ENCODE results near the gene CHAD.
"Not testable (repeated sequence)": the region's sequence is repeated elsewhere in the genome, so short reads cannot be mapped to it uniquely, and the experiment has no call there.

CHAD gene

GRCh38 chr17:50428831-50429424 is 39.8 kb downstream of the CHAD start:
- Histone ChIP-seq H3K27ac (ENCODE audit: insufficient read depth, low read depth, low read length, poor library complexity, severe bottlenecking) (no peak overlapping the region), H3K4me1 (ENCODE audit: control insufficient read depth, insufficient read depth, low read length) (peaks cover 11% of the 10 kb centered on the region), H3K4me3 (ENCODE audit: insufficient read depth, low read depth, low read length) (no peak overlapping the region), H3K27me3 (ENCODE audit: control insufficient read depth, insufficient read depth, low read length, poor library complexity, severe bottlenecking) (peaks cover 4% of the 10 kb centered on the region), H3K9me3 (ENCODE audit: control insufficient read depth, low read length) (no peaks in the 10 kb centered on the region), H3K36me3 (ENCODE audit: control insufficient read depth, insufficient read depth, low read length) (no peaks in the 10 kb centered on the region)
- 93 to 94% methylated on average over 7 of the region's 7 CpGs for WGBS, 2 experiments

GRCh38 chr17:50428126-50428525 is 40.6 kb downstream of the CHAD start:
- H3K4me3 ChIP-seq (ENCODE audit: insufficient read depth, low read depth, low read length); H3K36me3 ChIP-seq (ENCODE audit: control insufficient read depth, insufficient read depth, low read length); H3K27me3 ChIP-seq (ENCODE audit: control insufficient read depth, insufficient read depth, low read length, poor library complexity, severe bottlenecking); H3K27ac ChIP-seq (ENCODE audit: insufficient read depth, low read depth, low read length, poor library complexity, severe bottlenecking); H3K9me3 ChIP-seq (ENCODE audit: control insufficient read depth, low read length): not testable (repeated sequence)
- WGBS, 2 experiments = 81 to 87% methylated on average over 6 of the region's 6 CpGs
- peaks cover 11% of the 10 kb centered on the region for H3K4me1 ChIP-seq (ENCODE audit: control insufficient read depth, insufficient read depth, low read length)

DNA sequence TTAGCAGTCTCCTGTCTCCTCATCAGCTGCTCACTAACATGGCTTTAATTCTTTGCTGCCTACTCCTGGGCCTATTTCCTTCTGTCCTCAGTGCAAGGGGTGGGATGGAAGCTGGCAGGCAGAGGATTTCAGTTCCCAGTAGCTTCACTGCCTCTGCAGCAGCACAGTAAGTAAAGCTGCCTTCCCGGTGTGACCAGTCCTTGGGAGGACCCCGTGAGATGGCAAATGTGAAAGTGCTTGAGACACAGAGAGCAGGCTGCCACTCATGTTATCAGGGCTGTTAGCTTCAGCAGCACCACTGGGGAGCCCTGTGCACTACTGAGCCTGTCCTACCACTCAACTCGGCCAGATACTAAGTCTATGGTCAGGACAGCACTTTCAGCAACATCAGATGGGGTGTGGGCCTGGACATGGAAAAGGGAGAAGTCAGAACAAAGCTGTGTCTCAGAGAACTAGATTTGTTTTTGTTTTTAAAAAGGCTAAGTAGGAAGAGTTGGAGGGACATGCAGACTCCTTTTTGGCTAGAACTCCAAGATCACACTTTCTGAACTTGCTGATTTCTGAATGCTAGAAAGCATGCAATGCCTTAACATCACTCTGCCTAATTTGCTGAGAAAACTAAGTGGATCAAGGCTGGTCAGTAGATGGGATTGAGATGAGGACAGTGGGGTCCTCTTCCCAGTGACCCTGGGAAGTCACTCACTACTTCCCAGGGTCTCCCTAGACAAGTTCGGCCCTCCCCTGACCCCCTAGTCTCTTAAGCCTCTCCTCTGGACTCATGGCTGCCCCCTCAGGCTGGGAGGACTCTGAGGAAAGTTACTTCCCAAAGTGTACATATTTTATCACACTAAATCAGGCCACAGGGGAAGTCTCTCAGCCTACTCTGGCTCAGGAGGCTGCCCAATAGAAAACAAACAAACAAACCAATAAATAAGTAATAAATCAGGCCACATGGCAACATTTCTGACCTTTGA is 41.6 kb downstream of the CHAD start:
- Histone ChIP-seq H3K4me3 (ENCODE audit: insufficient read depth, low read depth, low read length) (peak overlapping the region; percentile 68), H3K36me3 (ENCODE audit: control insufficient read depth, insufficient read depth, low read length) (no peaks in the 10 kb centered on the region), H3K4me1 (ENCODE audit: control insufficient read depth, insufficient read depth, low read length) (peaks cover 11% of the 10 kb centered on the region), H3K27ac (ENCODE audit: insufficient read depth, low read depth, low read length, poor library complexity, severe bottlenecking) (peak overlapping the region; percentile 28), H3K9me3 (ENCODE audit: control insufficient read depth, low read length) (no peaks in the 10 kb centered on the region), H3K27me3 (ENCODE audit: control insufficient read depth, insufficient read depth, low read length, poor library complexity, severe bottlenecking) (peaks cover 4% of the 10 kb centered on the region)
- WGBS, 2 experiments = 40 to 49% methylated on average over 4 of the region's 4 CpGs

GRCh38 chr17:50426472-50426782 is 42.3 kb downstream of the CHAD start:
- Histone ChIP-seq H3K4me1 (ENCODE audit: control insufficient read depth, insufficient read depth, low read length) (peaks cover 11% of the 10 kb centered on the region), H3K27ac (ENCODE audit: insufficient read depth, low read depth, low read length, poor library complexity, severe bottlenecking) (peak overlapping the region; percentile 28), H3K27me3 (ENCODE audit: control insufficient read depth, insufficient read depth, low read length, poor library complexity, severe bottlenecking) (peaks cover 4% of the 10 kb centered on the region), H3K36me3 (ENCODE audit: control insufficient read depth, insufficient read depth, low read length) (no peaks in the 10 kb centered on the region), H3K9me3 (ENCODE audit: control insufficient read depth, low read length) (no peaks in the 10 kb centered on the region), H3K4me3 (ENCODE audit: insufficient read depth, low read depth, low read length) (peak overlapping the region; percentile 68)
- WGBS, 2 experiments = 3 to 4% methylated on average over 7 of the region's 7 CpGs

DNA sequence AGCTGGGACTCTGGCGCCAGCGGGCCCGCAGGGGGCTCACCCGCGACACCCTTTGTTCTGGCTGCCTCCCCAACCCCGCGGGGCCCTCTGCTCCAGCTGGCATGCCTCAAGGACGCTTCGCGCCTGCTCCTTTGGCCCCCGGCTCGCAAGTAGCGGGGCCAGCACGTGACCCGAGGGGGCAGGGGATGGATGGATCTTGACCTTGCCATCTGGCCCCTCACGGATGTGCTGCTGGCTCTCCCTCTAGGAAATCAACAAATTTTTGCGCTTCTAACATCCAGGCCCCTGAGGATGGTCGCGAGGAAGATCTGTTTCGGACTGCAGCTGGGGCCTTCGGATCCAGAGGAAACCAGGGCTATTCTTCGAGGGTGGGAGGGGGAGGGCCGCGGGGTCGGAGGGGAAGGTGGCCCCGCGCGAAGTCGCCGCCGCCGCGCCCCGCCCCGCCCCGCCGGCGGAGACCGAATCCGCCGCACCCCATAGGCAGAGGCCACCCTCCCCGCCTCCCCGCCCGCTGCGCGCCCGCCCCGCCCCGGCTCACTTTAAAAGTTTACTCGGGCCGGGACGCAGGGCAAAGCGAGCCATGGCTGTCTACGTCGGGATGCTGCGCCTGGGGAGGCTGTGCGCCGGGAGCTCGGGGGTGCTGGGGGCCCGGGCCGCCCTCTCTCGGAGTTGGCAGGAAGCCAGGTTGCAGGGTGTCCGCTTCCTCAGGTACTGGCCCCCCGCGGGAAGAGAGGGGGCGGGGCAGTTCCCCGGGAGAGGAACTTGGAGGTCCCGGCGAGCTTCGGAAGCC is 42.8 kb downstream of the CHAD start, which contains the start of gene ACSF2:
TSS of gene ACSF2 (plus strand) at position 537 of the 790 bp plus-strand sequence. CDS start at position 581, 44 bp downstream.
- peak within 1 kb of the TSS; percentile 68 for H3K4me3 ChIP-seq (ENCODE audit: insufficient read depth, low read depth, low read length)
- H3K27ac ChIP-seq (ENCODE audit: insufficient read depth, low read depth, low read length, poor library complexity, severe bottlenecking) = peak within 1 kb of the TSS; percentile 28
- no peaks in the 10 kb centered on the region for H3K36me3 ChIP-seq (ENCODE audit: control insufficient read depth, insufficient read depth, low read length)
- WGBS, 2 experiments = 4 to 5% methylated on average over 70 of the region's 70 CpGs
- H3K4me1 ChIP-seq (ENCODE audit: control insufficient read depth, insufficient read depth, low read length) = peaks cover 11% of the 10 kb centered on the region
- no peaks in the 10 kb centered on the region for H3K9me3 ChIP-seq (ENCODE audit: control insufficient read depth, low read length)
- H3K27me3 ChIP-seq (ENCODE audit: control insufficient read depth, insufficient read depth, low read length, poor library complexity, severe bottlenecking) = peaks cover 4% of the 10 kb centered on the region

DNA sequence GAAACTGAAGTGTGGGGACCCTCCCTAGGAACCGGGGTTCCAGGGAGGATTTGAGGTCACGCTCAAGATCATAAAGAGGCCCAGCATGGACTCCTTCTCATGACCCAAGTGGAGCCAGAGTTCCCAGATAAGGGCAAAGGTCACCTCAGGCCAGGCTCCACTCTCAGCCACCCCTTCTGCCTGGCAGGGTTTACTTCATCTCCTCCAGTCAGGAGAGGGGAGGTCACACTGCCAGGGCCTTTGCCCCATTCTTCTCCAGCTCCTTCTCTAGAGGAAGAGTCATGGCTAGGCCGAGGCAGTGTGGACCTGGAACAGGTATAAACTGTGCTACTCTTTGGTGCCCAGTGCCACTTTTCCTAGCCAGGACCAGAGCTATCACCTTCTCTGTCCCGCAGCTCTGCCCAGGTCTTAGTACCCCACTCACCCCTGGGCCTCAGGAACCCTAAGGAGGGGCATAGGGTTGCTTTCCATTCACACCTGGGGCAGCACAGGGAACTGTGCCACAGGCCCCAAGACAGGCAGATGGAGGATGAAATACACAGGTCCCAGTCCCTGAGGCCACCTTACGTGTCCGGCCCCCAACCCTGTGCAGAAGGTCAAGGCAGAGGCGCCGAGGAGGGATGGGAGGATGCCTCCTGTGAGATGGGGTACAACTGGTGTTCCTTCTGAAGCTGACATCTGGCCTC is 43.5 kb downstream of the CHAD start:
- peaks cover 4% of the 10 kb centered on the region for H3K27me3 ChIP-seq (ENCODE audit: control insufficient read depth, insufficient read depth, low read length, poor library complexity, severe bottlenecking)
- no peak overlapping the region for H3K27ac ChIP-seq (ENCODE audit: insufficient read depth, low read depth, low read length, poor library complexity, severe bottlenecking)
- peak overlapping the region; percentile 68 for H3K4me3 ChIP-seq (ENCODE audit: insufficient read depth, low read depth, low read length)
- no peaks in the 10 kb centered on the region for H3K9me3 ChIP-seq (ENCODE audit: control insufficient read depth, low read length)
- WGBS, 2 experiments = 91 to 92% methylated on average over 8 of the region's 8 CpGs
- peaks cover 11% of the 10 kb centered on the region for H3K4me1 ChIP-seq (ENCODE audit: control insufficient read depth, insufficient read depth, low read length)
- no peaks in the 10 kb centered on the region for H3K36me3 ChIP-seq (ENCODE audit: control insufficient read depth, insufficient read depth, low read length)

DNA sequence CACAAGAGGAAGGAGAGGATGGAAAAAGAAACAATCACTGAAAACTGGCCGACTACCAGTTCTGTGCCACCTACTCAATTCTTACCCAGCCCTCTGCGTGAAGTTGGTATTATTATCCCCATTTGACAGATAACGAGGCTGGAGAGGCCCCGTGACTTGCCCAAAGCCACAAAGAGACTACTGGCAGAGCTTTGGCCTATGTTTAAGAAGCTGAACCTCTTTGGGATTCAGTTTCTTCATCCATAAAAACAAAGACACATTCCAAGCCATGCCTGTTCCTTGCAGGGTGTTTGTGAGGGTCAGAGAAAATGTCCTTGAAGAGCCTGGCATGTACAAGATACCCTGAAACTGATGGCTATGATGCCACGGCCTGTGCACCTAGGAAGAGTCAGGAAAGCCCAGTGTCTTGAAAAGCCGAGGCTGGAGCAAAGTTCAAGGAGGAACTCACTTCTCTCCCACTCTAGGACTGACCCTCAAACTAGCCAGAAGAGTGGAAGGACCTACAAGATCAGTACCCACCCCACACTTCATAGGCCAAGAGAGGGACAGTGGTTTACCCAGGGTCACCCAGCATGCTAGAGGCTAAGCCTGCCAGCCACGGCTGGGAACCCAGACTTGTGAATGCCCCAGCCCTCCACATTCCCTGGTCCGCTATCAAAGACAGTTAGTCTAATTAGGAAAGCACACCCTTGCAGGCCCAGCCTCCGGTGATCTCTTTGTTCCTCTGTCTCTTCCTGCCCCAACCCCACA is 44.3 kb downstream of the CHAD start:
- peaks cover 11% of the 10 kb centered on the region for H3K4me1 ChIP-seq (ENCODE audit: control insufficient read depth, insufficient read depth, low read length)
- no peak overlapping the region for H3K4me3 ChIP-seq (ENCODE audit: insufficient read depth, low read depth, low read length)
- peaks cover 4% of the 10 kb centered on the region for H3K27me3 ChIP-seq (ENCODE audit: control insufficient read depth, insufficient read depth, low read length, poor library complexity, severe bottlenecking)
- no peak overlapping the region for H3K27ac ChIP-seq (ENCODE audit: insufficient read depth, low read depth, low read length, poor library complexity, severe bottlenecking)
- 86 to 90% methylated on average over 9 of the region's 9 CpGs for WGBS, 2 experiments
- H3K36me3 ChIP-seq (ENCODE audit: control insufficient read depth, insufficient read depth, low read length) = no peaks in the 10 kb centered on the region
- no peaks in the 10 kb centered on the region for H3K9me3 ChIP-seq (ENCODE audit: control insufficient read depth, low read length)

- Histone ChIP-seq H3K4me1 (ENCODE audit: control insufficient read depth, insufficient read depth, low read length) (peaks cover 11% of the 10 kb centered on the region), H3K4me3 (ENCODE audit: insufficient read depth, low read depth, low read length) (no peak overlapping the region), H3K36me3 (ENCODE audit: control insufficient read depth, insufficient read depth, low read length) (no peaks in the 10 kb centered on the region), H3K9me3 (ENCODE audit: control insufficient read depth, low read length) (no peaks in the 10 kb centered on the region), H3K27me3 (ENCODE audit: control insufficient read depth, insufficient read depth, low read length, poor library complexity, severe bottlenecking) (peaks cover 4% of the 10 kb centered on the region), H3K27ac (ENCODE audit: insufficient read depth, low read depth, low read length, poor library complexity, severe bottlenecking) (no peak overlapping the region)
- whole genome bisulfite sequencing, 2 experiments = 79 to 81% methylated on average over 6 of the region's 6 CpGs
These were observed 45.0 kb downstream of the CHAD start for GRCh38 chr17:50423553-50424159.

- no peaks in the 10 kb centered on the region for H3K36me3 ChIP-seq (ENCODE audit: control insufficient read depth, insufficient read depth, low read length)
- 88 to 94% methylated on average over 2 of the region's 2 CpGs for WGBS, 2 experiments
These were observed 45.9 kb downstream of the CHAD start for GRCh38 chr17:50422738-50423137.

More at GRCh38 chr17:50422738-50423137, 45.9 kb downstream of the CHAD start:
- Histone ChIP-seq H3K4me3 (ENCODE audit: insufficient read depth, low read depth, low read length) (no peak overlapping the region), H3K27me3 (ENCODE audit: control insufficient read depth, insufficient read depth, low read length, poor library complexity, severe bottlenecking) (peaks cover 4% of the 10 kb centered on the region), H3K4me1 (ENCODE audit: control insufficient read depth, insufficient read depth, low read length) (peaks cover 11% of the 10 kb centered on the region), H3K9me3 (ENCODE audit: control insufficient read depth, low read length) (no peaks in the 10 kb centered on the region), H3K27ac (ENCODE audit: insufficient read depth, low read depth, low read length, poor library complexity, severe bottlenecking) (no peak overlapping the region)
